ENCODE measurements around the gene VPS13C.

The VPS13C gene, protein sequence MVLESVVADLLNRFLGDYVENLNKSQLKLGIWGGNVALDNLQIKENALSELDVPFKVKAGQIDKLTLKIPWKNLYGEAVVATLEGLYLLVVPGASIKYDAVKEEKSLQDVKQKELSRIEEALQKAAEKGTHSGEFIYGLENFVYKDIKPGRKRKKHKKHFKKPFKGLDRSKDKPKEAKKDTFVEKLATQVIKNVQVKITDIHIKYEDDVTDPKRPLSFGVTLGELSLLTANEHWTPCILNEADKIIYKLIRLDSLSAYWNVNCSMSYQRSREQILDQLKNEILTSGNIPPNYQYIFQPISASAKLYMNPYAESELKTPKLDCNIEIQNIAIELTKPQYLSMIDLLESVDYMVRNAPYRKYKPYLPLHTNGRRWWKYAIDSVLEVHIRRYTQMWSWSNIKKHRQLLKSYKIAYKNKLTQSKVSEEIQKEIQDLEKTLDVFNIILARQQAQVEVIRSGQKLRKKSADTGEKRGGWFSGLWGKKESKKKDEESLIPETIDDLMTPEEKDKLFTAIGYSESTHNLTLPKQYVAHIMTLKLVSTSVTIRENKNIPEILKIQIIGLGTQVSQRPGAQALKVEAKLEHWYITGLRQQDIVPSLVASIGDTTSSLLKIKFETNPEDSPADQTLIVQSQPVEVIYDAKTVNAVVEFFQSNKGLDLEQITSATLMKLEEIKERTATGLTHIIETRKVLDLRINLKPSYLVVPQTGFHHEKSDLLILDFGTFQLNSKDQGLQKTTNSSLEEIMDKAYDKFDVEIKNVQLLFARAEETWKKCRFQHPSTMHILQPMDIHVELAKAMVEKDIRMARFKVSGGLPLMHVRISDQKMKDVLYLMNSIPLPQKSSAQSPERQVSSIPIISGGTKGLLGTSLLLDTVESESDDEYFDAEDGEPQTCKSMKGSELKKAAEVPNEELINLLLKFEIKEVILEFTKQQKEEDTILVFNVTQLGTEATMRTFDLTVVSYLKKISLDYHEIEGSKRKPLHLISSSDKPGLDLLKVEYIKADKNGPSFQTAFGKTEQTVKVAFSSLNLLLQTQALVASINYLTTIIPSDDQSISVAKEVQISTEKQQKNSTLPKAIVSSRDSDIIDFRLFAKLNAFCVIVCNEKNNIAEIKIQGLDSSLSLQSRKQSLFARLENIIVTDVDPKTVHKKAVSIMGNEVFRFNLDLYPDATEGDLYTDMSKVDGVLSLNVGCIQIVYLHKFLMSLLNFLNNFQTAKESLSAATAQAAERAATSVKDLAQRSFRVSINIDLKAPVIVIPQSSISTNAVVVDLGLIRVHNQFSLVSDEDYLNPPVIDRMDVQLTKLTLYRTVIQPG (N-terminal part only)

DNA sequence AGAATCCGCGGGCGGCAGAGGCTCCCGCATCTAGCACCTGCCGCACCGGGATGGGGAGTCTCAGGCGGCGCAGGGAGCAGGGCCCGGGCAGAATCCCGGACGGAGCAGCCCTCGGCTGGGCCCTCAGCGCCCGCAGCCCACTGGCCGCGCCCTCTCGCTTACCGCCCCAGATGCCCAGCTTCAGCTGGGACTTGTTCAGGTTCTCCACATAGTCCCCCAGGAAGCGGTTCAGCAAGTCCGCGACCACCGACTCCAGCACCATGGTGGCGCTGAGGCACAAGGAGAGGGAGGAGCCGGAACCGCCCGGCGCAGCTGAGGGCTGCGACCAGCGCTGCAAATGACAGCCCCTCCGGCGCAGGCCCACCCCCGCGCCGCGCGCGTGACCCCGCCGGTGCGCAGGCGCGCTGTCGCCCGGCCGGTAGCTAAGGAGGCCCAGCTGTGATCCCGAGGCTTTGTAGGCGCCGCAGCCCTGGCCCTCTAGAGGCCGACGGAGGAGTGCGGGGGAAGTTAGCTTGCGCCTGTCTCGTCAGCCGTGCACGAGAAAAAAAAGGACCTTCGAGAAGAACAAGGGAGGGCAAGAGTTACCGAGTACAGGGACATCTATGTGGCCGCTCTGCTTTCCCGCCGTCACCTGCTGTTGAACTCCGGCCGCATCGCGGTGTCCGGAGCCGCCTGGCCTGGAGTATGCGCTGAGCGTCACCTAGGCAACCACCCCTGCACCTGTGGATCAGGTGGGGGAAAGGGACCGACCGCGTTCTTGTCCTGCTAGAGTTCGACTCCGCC lies at the start of gene VPS13C:
Gene VPS13C (minus strand): TSS at position 335 of the 783 bp plus-strand sequence. CDS start 73 bp downstream, at position 262.
- DNase-seq = peak; percentile 91

DNA sequence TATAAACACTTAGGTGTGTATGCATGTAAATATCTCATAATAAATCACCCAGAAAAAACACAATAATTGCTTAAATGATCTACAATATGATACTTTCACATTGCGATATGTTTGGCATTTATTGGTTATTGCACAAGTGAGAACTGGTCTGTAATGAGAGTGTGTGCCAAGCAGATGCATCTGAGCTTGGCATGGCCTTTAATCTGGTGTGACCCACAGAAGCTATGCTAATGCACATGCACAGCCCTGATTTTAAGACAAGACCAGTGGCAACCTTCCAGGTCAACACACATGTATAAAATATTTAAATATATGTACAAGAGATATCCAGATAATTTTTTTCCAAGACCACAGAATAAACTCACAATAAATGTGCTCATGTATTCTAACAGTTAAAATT lies 49.2 kb upstream of the VPS13C start:
- no peak for DNase-seq

DNA sequence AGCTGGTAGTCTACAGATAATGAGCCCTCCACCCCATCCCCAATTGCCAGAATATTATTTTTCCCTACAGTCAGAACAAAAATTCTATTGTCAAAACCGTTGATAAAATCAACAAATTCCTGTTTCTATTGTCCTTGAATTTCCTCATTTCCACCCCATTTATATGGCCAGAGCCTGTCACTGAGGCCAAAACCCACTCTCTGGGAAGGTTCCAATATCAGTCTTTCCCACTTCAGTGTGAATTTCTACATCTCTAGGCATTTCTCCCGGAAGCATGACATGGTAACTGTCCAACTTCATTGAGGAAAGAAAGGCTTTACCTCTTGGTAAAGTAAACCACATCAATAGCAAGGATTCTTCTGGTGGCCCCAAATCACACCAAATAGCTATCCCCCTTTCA lies 48.2 kb upstream of the VPS13C start:
- no peak for DNase-seq

DNA sequence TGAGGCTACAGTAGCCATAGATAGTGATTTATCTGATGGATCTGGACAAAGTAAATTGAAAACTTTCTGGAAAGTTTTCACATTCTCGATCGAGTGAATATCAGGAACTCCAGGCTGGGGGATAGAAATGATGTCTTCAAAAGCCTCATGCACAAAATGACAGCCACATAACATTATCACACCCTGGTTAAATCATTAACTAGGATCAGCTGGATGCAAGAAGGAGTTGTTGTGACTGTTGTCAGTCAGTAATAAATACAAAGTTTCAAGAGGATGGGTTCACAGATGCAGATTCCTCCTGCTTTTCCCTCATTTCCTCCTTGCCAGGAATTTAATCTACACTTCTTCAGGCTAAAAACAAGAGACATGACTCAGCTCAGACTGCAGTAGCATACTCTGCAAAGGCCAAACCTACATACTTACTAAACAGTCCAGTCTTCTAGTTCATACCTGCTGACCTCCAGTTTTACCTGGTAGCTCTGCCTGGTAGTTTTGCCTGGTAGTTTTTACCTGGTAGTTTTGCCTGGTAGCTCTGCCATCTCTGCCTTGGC lies 47.4 kb upstream of the VPS13C start:
- peak; percentile 24 for DNase-seq

DNA sequence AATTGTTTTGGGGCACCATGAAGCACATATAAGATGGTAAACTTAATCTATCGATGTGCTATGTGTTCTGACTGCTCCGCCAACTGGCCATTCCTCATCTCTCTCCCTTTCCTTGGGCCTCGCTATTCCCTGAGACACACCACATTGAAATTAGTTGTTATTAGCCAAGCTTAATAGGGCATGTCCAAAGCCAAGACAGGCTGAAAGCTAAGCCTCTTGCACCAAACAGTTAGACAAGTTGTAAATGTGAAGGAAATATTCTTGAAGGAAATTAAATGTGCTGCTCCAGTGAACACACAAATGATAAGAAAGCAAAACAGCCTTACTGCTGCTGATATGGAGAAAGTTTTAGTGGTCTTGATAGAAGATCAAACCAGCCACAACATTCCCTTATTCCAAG lies 45.8 kb upstream of the VPS13C start:
- DNase-seq = no peak

DNA sequence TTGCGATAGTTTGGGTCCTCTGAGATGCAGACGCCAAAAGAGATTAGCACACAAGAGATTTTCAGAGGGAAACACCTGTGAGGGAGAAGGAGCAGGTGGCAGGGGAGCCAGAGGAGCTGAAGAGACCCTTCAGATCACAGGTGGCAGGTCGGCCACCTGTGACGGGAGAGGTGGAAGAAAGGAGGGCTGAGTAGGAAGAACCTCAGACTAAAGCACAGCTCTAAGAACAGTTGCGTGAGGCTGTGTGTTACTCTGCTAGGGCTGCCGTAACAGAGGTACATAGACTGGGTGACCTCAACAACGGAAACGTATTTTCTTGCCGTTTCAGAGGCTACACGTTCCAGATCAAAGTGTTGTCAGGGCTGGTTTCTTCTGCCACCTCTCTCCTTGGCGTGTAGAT lies 45.0 kb upstream of the VPS13C start:
- no peak for DNase-seq

DNA sequence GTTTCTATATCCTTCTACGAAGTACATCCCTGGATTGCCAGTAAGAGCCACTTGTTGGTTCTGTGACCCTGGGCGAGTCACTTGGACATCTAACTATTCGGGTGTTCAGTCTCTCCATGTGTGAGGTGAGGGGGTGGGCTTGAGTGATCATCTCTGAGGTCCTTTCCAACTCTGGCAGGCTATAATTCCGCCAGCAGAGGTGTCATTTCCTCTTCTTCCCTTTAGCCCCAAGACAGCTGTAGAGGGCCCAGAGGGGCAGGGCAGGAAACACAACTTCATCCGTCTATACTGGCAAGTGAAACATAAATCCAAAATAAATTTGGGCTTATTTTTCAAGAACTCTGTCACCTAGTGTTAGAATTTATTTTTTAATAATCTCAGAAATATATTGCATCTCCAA lies 44.6 kb upstream of the VPS13C start:
- DNase-seq = no peak

DNA sequence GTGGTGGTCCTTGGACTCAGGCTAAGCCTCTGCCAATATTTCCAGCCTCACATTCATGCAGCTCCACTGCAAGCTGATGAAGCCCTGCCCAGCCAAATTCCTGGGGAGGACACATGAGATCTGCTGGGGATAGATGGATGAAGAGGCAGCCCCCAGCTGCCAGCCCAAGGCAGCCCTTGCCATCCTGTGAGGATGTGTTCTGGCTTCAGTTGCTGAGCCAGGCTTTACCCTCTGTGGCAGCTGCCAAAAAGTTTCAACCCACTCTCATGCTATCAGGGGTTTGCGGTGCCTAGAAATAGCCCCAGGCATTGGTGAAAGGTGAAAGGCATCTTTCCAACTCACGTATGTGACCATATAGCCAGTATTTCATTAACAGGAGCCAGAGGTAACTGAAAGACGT lies 44.2 kb upstream of the VPS13C start:
- DNase-seq = no peak

DNA sequence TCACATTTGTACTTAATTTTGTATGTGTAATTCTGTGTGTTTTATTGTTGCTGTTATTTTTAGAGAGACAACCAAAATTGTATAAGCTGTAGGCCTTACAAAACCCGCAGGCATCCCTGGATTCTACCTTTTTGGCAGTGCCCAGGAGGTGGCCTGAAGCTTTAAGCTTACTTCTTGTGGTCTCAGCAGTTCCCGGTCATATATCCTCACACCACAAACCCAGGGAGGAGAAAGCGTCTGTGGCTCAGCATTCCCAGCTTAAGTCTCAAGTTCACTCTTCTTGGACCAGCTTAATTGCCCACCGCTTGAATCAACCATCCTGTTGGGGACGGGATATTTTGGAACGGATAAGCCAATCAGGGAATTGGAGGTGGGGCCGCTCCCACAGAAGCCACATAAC lies 43.2 kb upstream of the VPS13C start:
- DNase-seq = peak; percentile 20

DNA sequence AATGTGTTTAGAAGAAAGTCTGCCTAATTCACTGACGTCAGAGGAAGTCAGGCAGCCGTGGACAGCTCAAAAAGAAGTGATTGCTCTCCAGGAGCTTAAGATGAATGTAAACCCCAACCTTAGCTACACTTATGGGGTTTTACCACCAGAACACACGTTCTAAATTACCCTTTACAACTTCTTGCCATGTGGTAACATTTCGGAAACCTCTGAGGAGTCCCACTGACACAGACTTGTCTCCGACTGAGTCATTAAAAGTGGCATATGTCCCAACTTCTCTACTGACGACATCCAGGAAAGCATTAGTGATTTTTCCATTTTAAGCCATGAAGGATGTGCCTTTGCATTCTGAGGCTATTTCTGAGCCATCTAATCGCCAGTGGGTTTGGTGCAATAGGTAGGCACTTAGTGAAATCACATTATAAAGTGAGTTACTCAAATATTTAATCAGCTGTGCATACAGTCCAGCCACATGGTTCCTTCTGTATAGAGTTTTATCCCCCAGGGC lies 38.9 kb upstream of the VPS13C start:
- peak; percentile 95 for DNase-seq

DNA sequence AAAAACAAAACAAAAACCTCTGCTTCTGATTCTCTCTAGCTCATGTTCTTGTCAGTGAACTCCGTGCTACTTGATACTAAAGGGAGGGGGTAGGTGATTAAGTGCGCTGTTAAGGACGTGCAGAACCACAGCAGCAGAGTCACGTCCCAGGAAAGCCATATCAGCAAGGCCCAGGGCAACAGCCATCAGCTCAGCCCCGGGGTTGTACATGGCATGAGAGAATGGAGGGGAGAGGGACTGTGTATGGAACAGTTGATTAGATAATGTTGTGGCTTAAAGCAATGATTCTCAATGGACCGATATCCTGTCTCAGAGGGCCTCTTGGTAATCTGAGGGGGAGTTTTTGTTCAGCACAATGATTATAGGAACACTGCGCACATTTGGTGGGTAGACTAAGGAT lies 34.1 kb upstream of the VPS13C start:
- no peak for DNase-seq

DNA sequence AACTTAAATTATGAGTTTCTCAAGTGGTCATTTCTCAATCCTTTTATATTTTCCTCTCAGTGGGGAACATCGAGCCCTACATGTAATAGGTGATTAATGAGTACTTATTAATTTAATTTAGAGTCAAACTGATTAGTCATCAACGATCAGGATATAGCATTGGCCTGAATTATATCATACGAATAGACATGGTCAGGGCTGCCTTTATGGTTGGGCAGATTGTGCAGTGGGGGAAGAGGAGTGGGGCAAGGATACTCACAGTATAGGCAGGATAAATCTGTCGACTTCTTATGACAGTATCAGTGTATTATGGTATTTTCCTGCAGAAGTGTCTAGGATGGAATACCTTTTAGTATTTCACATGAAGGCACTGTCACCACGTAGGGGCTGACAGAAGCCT lies 33.6 kb upstream of the VPS13C start:
- DNase-seq = no peak

DNA sequence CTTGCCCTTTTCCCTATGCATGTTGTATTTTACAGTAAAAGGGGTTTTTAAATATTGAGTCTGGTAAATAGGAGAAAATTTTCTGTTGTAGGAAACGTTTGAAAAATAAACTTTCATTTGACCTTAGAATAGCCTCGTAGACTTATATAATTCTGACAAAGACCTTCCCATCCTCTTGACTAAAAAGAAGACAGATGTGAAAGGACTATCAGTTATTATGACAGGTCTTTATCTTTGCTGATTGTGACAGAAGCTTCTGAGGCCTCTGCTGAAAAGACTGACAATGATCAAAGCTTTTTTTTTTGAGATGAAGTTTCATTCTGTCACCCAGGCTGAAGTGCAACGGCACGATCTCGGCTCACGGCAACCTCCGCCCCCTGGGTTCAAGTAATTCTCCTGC lies 30.7 kb upstream of the VPS13C start:
- DNase-seq = no peak

DNA sequence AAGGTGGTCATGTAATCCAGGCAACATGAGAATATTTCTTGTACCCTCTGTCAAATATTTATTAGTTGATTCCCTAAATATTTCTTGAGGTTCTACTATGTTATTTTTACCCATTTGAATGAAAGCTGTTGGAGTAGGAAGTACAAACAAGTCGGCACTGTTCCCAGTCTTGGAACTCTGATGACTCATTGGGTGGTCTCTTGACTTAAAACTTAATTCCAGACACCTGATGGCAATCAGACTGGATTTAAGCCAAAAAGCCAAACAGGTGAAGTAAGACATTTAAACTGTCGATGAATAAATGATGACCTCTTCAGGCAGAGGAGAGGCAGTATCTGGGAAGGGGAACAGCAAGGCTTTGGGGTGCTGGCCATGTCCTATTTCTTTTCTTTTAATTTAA lies 29.4 kb upstream of the VPS13C start:
- no peak for DNase-seq

DNA sequence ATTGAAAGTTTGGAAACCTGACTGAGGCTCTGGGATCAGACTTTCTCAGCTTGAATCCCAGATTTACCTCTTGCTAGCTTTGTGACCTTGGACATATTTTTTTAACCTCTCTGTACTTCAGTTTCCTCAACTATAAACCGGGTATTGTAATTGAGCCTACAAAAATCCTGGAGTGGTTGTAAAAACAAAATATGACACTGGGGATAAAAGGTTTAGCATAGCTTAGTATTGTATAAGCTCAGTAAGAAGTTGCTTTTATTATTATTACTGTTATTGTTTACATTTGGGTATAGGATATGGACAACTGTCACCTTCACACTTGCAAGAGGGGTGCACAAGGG lies 28.1 kb upstream of the VPS13C start:
- DNase-seq = no peak

DNA sequence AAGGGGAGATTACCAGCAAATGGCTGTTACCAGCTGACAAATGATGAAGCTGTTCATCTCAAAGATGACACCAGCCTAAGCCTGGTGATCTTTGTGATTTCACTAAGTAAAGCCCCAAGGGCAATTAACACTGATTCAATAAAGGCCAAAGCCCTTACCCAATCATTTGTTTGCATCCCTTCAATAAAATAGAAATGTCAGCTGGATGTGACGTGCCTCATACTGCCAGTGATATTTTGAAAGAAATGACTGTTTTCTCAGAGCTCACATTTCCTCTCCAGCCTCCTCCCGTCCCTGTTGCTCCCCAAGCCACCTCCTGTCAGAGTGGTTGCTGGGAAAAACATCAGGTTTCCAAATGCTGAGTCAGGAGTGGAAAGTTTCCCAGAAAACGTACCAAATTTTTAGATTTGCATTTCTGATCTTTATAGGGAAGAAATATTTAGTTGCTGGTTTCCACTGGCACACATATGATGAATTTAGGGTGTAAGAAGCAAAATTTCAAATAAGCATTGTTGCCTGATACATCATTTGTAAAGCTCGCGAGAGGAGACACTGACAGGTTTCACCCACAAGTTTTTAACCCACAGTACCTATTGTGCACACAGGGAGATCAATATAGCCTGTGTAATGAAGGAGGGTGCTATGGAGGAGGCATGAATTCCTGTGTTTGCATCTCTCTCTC lies 27.6 kb upstream of the VPS13C start:
- DNase-seq = peak; percentile 49

DNA sequence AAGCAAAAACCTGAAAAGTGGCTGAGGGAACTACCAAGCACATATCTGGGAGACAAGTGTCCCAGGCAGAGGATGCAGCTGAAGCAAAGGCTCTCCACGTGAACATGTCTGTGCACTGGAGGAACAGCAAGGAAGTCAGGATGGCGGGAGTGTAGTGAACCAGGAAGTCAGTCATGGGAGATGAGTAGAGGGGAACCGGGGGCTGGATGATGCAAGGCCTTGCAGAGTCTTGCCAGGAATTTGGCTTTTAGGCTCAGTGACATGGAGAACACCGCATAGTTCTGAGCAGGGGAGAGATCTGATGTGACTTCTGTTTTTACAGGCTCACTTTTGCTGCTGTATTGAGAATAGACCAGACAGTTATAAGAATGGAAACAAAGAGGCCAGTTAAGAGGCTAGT lies 25.5 kb upstream of the VPS13C start:
- DNase-seq = peak; percentile 47

DNA sequence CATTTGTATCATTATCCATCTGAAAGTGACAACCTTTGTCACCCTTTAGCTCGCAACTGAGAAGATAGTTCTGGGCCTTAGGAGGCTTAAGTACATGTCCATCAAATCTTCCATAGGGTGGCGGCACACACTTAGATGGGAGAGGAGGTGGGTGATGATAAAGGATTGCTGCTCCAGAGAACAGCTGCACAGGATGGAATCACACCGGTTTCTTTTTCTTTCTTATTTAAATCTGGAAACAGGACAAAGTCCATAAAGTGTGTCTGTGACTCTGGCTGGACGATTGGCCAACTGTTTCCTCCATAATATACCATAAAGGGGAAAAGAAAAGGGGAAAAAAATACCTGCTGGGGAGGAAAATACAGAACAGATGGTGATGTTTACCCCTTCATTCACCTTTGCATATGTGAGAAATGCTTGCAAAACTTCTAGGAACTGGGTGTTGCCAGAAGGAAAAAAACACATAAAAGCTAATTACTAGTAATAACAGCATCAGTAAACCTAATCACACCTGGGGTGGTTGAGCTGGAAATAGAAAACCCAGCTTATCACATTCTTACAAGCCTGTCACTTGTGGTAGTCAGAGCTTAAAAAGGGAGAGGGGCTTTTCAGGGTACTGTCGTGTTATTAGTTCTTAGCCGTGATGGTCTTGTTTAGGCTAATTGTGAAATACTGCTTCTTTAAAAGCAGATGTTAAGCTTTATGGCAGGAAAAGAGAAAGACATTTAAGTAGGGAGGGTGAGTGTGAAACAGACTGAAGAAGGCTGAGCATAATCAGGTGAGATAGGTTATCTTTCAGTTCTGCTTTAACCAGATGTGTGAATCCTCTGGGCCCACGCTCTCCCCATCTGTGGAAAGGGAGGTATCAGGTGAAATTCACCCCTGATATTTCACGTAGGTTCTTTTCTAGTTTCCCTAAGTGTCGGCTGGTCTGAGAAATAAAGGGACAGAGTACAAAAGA lies 23.2 kb upstream of the VPS13C start:
- DNase-seq = no peak

DNA sequence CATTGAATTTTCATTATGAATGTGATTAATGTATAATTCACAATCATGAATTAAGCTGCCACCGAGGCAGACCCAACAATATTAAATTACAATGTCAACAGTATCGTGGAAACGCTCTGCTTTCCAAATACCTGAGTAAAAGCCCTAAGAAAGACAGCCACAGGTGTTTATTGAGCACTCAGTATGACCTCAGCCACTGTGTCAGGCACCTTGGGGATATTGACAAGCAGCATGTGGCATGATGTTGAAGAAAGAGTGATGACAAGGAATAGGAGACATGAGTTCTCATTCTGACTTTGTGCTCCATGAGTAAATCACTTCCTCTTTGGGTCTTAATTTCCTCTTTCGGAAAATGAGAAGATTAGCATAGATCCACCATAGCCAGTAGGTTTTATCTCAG lies 19.3 kb upstream of the VPS13C start:
- DNase-seq = no peak

All from fibroblast of skin of right biceps (primary cell).